Mesendoderm (in vitro differentiated cells): ENCODE measurements around the gene WNK4.
A peak's percentile ranks its signal among the peaks of the same experiment; 100 is the strongest.

Source experiments
- DNase-seq: peaks from one replicate; pipeline ENCODE4 v3.0.0; 2013
- H2AK5ac ChIP-seq: 2 replicates; pipeline ENCODE4 v1.6.1; 2013; ENCODE audit warnings: low read length, inconsistent platforms
- H2BK120ac ChIP-seq: 2 replicates; pipeline ENCODE4 v1.6.1; 2013; ENCODE audit warnings: low read depth, mild to moderate bottlenecking, low read length, moderate library complexity, mixed read lengths
- H2BK15ac ChIP-seq: replicated peaks from 2 replicates; pipeline ENCODE4 v1.6.1; 2013; ENCODE audit warnings: low read depth, mild to moderate bottlenecking, moderate library complexity
- H2BK5ac ChIP-seq: 2 replicates; pipeline ENCODE4 v1.6.1; 2013; ENCODE audit warnings: low read length, inconsistent platforms
- H3K18ac ChIP-seq: 2 replicates; pipeline ENCODE4 v1.6.1; 2013; ENCODE audit warnings: mild to moderate bottlenecking, low read length, mixed read lengths
- H3K23ac ChIP-seq: one replicate; pipeline ENCODE4 v1.6.1; 2013; ENCODE audit warnings: low read length
- H3K27ac ChIP-seq: 2 replicates; pipeline ENCODE4 v1.5.1; 2013; ENCODE audit warnings: low read depth, mild to moderate bottlenecking, inconsistent platforms, low read length, moderate library complexity
- H3K27me3 ChIP-seq: 2 replicates; pipeline ENCODE4 v1.6.1; 2013; ENCODE audit warnings: low read length, control low read depth, mild to moderate bottlenecking, inconsistent platforms; ENCODE audit not compliant: insufficient read depth, poor library complexity
- H3K36me3 ChIP-seq: 2 replicates; pipeline ENCODE4 v1.6.1; 2013; ENCODE audit warnings: low read length, inconsistent platforms; ENCODE audit not compliant: control insufficient read depth, insufficient read depth
- H3K4ac ChIP-seq: one replicate; pipeline ENCODE4 v1.6.1; 2013; ENCODE audit warnings: low read depth, mild to moderate bottlenecking, low read length, moderate library complexity
- H3K4me1 ChIP-seq: 2 replicates; pipeline ENCODE4 v1.6.1; 2013; ENCODE audit warnings: low read depth, low read length, inconsistent platforms; ENCODE audit not compliant: control insufficient read depth
- H3K4me2 ChIP-seq: 2 replicates; pipeline ENCODE4 v1.6.1; 2013; ENCODE audit warnings: low read length
- H3K4me3 ChIP-seq: 2 replicates; pipeline ENCODE4 v1.5.1; 2013; ENCODE audit warnings: mild to moderate bottlenecking, low read length
- H3K56ac ChIP-seq: one replicate; pipeline ENCODE4 v1.6.1; 2013; ENCODE audit warnings: low read length
- H3K79me1 ChIP-seq: 2 replicates; pipeline ENCODE4 v1.6.1; 2013; ENCODE audit warnings: low read length, inconsistent platforms
- H3K79me2 ChIP-seq: 2 replicates; pipeline ENCODE4 v1.6.1; 2013; ENCODE audit warnings: mild to moderate bottlenecking, low read length; ENCODE audit not compliant: control insufficient read depth, insufficient read depth
- H3K9ac ChIP-seq: 2 replicates; pipeline ENCODE4 v1.6.1; 2013; ENCODE audit warnings: low read length, inconsistent platforms
- H4K5ac ChIP-seq: one replicate; pipeline ENCODE4 v1.6.1; 2013; ENCODE audit warnings: low read length
- H4K8ac ChIP-seq: one replicate; pipeline ENCODE4 v1.6.1; 2013; ENCODE audit warnings: low read depth, mild to moderate bottlenecking, control low read depth, low read length, moderate library complexity
- WGBS: extraction: QIAGEN DNeasy Blood & Tissue Kit; methylation state at CpG from one replicate; pipeline ENCODE4 v1.1.7; 2013; ENCODE audit warnings: low lambda C conversion rate, missing lambda C conversion rate; ENCODE audit not compliant: insufficient coverage; ENCODE audit errors: extremely low coverage; 5-methylcytosine and 5-hydroxymethylcytosine counted together

WNK4 gene

GRCh38 chr17:42796066-42796758 is 15.8 kb downstream of the WNK4 start:
- no peak overlapping the region for H2AK5ac ChIP-seq
- H3K27me3 ChIP-seq, result no peaks in the 10 kb centered on the region
- no peak overlapping the region for H3K4ac ChIP-seq
- H2BK5ac ChIP-seq, result no peak overlapping the region
- no peak overlapping the region for H4K8ac ChIP-seq
- peaks cover 7% of the 10 kb centered on the region for H3K79me1 ChIP-seq
- H3K4me3 ChIP-seq, result no peak overlapping the region
- H3K56ac ChIP-seq, result no peak overlapping the region
- H3K9ac ChIP-seq, result no peak overlapping the region
- WGBS, result no CpG with 5 or more reads among the region's 18 CpGs
- DNase-seq, result no peak
- peaks cover 6% of the 10 kb centered on the region for H3K4me1 ChIP-seq
- no peak overlapping the region for H2BK120ac ChIP-seq
- H3K27ac ChIP-seq, result no peak overlapping the region
- H3K36me3 ChIP-seq, result no peaks in the 10 kb centered on the region
- H3K79me2 ChIP-seq, result no peaks in the 10 kb centered on the region
- no peak overlapping the region for H4K5ac ChIP-seq
- H3K23ac ChIP-seq, result no peak overlapping the region
- H3K18ac ChIP-seq, result no peak overlapping the region
- no peak overlapping the region for H3K4me2 ChIP-seq
- H2BK15ac ChIP-seq, result no peak overlapping the region

- peak overlapping the region; percentile 97 for H3K56ac ChIP-seq
- peak overlapping the region; percentile 94 for H3K9ac ChIP-seq
- H3K4ac ChIP-seq, result no peak overlapping the region
- DNase-seq, result no peak
- no peak overlapping the region for H3K27ac ChIP-seq
- no peak overlapping the region for H3K23ac ChIP-seq
- H3K4me3 ChIP-seq, result peak overlapping the region; percentile 73
- no peaks in the 10 kb centered on the region for H3K79me2 ChIP-seq
- no peaks in the 10 kb centered on the region for H3K36me3 ChIP-seq
- H3K4me1 ChIP-seq, result peaks cover 6% of the 10 kb centered on the region
- no CpG with 5 or more reads among the region's 10 CpGs for WGBS
- no peak overlapping the region for H4K8ac ChIP-seq
- H2BK120ac ChIP-seq, result no peak overlapping the region
- no peak overlapping the region for H2BK15ac ChIP-seq
- H4K5ac ChIP-seq, result no peak overlapping the region
- peak overlapping the region; percentile 67 for H3K4me2 ChIP-seq
- H3K79me1 ChIP-seq, result peaks cover 7% of the 10 kb centered on the region
- H3K27me3 ChIP-seq, result no peaks in the 10 kb centered on the region
- no peak overlapping the region for H2AK5ac ChIP-seq
- no peak overlapping the region for H2BK5ac ChIP-seq
- H3K18ac ChIP-seq, result no peak overlapping the region
Observed at GRCh38 chr17:42797067-42798007, 16.9 kb downstream of the WNK4 start.

GRCh38 chr17:42798011-42798382 is 17.6 kb downstream of the WNK4 start:
- Histone ChIP-seq H3K27me3 (no peaks in the 10 kb centered on the region), H3K4me1 (peaks cover 6% of the 10 kb centered on the region), H2AK5ac (no peak overlapping the region), H3K9ac (peak overlapping the region; percentile 94), H2BK15ac (no peak overlapping the region), H3K36me3 (no peaks in the 10 kb centered on the region), H3K23ac (no peak overlapping the region), H3K4me3 (peak overlapping the region; percentile 73), H3K56ac (peak overlapping the region; percentile 97), H4K5ac (no peak overlapping the region), H2BK5ac (no peak overlapping the region), H2BK120ac (no peak overlapping the region), H4K8ac (no peak overlapping the region), H3K79me1 (peaks cover 7% of the 10 kb centered on the region), H3K27ac (no peak overlapping the region), H3K18ac (no peak overlapping the region), H3K79me2 (no peaks in the 10 kb centered on the region), H3K4me2 (peak overlapping the region; percentile 67), H3K4ac (no peak overlapping the region)
- WGBS, result no CpG with 5 or more reads among the region's 10 CpGs
- DNase-seq, result no peak

GRCh38 chr17:42798383-42799380 is 18.3 kb downstream of the WNK4 start, which contains the start of the genes CNTD1 and COA3:
CNTD1 (plus strand) TSS chr17:42798861; CDS start chr17:42799068, 207 bp downstream.
COA3 (minus strand) TSS chr17:42798704; CDS start chr17:42798681, 23 bp downstream.
- H2BK120ac ChIP-seq, result no peak within 1 kb of the TSS
- H3K4ac ChIP-seq, result no peak within 1 kb of the TSS
- peak; percentile 94 for DNase-seq
- no peak within 1 kb of the TSS for H2AK5ac ChIP-seq
- no peaks in the 10 kb centered on the region for H3K27me3 ChIP-seq
- H3K23ac ChIP-seq, result no peak within 1 kb of the TSS
- no CpG with 5 or more reads among the region's 66 CpGs for WGBS
- H3K4me2 ChIP-seq, result peak within 1 kb of the TSS; percentile 67
- H3K9ac ChIP-seq, result peak within 1 kb of the TSS; percentile 94
- peaks cover 7% of the 10 kb centered on the region for H3K79me1 ChIP-seq
- no peak within 1 kb of the TSS for H3K27ac ChIP-seq
- H3K18ac ChIP-seq, result no peak within 1 kb of the TSS
- H3K36me3 ChIP-seq, result no peaks in the 10 kb centered on the region
- H3K4me3 ChIP-seq, result peak within 1 kb of the TSS; percentile 73
- H4K5ac ChIP-seq, result no peak within 1 kb of the TSS
- no peak within 1 kb of the TSS for H2BK15ac ChIP-seq
- no peak within 1 kb of the TSS for H4K8ac ChIP-seq
- no peak within 1 kb of the TSS for H2BK5ac ChIP-seq
- H3K79me2 ChIP-seq, result no peaks in the 10 kb centered on the region
- H3K56ac ChIP-seq, result peak within 1 kb of the TSS; percentile 97
- H3K4me1 ChIP-seq, result peaks cover 6% of the 10 kb centered on the region

DNA sequence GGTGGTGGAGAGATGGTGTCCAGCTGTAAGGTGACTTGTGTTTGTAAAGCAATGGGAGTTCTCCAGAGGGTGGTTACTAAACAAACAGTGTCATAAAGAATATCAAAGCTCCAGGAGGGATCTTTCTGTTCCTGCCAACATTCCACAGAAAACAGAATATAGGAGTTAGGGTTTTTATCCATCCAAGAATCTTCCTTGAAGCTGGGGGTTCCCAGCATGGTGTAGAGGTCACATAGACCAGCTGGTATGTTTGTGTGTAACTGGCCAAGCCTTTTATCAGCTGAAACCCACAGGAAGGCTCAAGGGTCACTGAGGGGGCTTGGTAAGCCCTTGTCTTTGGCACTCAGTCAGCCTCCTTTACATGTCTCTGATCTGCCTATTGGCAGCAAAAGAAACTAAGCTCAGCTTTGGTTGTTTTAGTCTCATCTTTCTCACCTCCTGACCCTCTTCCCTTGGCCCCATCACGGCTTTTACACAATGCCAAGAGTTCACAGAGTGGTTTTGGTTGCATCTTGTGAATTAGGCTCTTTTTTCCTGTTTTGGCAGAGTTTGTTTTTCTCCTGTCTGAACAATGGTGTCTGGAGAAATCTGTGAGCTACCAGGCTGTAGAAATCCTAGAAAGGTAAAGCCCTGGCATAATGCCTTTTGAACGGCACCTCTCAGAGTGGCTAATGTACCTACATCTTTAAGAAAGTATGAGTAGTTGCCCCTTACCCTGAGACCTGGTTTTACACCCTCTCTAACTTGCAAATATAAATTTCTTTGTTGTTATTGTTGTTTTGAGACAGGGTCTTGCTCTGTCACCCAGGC is 22.9 kb downstream of the WNK4 start:
- no peak overlapping the region for H2AK5ac ChIP-seq
- no peaks in the 10 kb centered on the region for H3K79me1 ChIP-seq
- no peak overlapping the region for H3K18ac ChIP-seq
- no peak for DNase-seq
- H3K79me2 ChIP-seq, result no peaks in the 10 kb centered on the region
- no peaks in the 10 kb centered on the region for H3K27me3 ChIP-seq
- no peaks in the 10 kb centered on the region for H3K36me3 ChIP-seq
- no peak overlapping the region for H2BK5ac ChIP-seq
- H3K4ac ChIP-seq, result no peak overlapping the region
- H4K5ac ChIP-seq, result no peak overlapping the region
- no peaks in the 10 kb centered on the region for H3K4me1 ChIP-seq
- H3K9ac ChIP-seq, result no peak overlapping the region
- no CpG with 5 or more reads among the region's 2 CpGs for WGBS
- no peak overlapping the region for H3K27ac ChIP-seq
- no peak overlapping the region for H3K4me3 ChIP-seq
- no peak overlapping the region for H2BK15ac ChIP-seq
- no peak overlapping the region for H4K8ac ChIP-seq
- no peak overlapping the region for H2BK120ac ChIP-seq
- H3K56ac ChIP-seq, result no peak overlapping the region
- no peak overlapping the region for H3K23ac ChIP-seq
- H3K4me2 ChIP-seq, result no peak overlapping the region
